ENCODE results near the gene NCSTN.
A peak's percentile ranks its signal among the peaks of the same experiment; 100 is the strongest.

The NCSTN gene

GRCh38 chr1:160342953-160343869, at the start of gene NCSTN, which contains the start of gene COPA:
Gene NCSTN, plus strand, starts transcription at chr1:160343383. Its CDS starts 14 bp downstream, at chr1:160343397.
Gene COPA, minus strand, starts transcription at chr1:160343250. Its CDS starts 80 bp downstream, at chr1:160343170.
- peak; percentile 96 for DNase-seq

- no peak for DNase-seq
These were observed 47.1 kb upstream of the NCSTN start for GRCh38 chr1:160296036-160296435.

GRCh38 chr1:160300173-160300572, 43.0 kb upstream of the NCSTN start:
- no peak for DNase-seq

DNA sequence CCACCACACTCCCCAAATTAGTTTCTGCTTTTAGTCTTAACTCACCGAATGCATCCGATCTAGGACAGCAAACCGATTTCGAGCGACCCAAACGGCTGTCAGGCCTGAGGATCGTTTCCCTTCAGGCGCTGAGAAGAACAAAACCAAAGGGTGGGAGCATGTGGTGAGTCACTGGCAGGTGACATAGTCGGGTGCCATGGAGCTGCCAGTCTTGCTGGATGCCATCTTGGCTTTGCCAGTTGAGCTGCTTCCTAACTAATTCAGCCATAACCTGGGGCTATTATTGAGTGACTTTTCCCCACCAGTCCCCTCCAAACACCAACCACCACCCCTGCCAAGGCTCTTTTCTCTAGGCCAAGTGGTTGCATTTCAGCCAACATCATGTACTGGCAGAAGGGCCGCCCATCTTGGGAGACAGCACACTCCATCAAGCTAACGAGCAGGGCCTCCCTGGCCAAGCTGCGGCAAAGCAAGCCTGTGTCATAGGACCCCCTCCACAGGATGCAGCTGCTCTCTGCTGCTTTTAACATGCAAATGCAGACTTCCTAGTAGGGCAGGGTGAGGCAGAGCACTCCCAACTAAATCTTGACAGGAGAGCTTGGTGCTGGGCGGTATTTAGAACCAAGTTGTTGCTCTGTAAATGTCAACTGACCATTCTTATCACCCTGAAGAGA, 35.9 kb upstream of the NCSTN start:
- no peak for DNase-seq

DNA sequence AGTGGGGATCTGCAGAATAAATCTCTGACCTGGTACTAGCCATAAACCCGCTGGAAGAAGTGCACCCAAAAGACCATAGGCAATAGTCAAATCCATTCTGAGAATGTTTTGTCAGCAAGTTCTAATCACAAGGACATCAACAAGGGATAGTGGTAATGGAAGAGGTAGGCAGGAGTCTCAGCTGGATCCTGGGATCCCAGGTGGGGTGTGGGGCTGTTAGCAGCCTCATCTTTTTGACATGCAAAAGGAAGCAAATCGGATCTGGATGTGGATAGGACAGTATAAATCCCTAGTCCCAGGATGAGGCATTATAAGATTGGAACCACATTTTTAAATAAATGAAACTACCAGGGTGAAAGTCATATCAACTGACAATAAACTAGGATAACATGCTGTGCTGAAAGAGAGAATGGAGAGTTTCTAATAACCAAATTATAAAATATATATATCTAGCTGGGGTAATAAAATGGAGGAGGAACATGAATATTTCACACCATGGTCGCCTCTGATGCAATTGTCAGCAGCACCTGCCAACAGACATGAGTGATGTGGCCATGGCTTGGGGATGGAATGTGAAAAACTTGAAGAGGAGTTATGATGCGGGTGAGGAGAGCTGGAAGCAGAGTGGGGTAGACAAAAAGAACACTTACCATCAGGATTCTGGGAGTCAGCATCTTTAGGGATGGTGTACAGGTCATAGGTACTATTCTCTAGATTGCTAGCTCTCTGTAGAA, 34.6 kb upstream of the NCSTN start:
- DNase-seq, result no peak

GRCh38 chr1:160309185-160309557, 34.0 kb upstream of the NCSTN start:
- no peak for DNase-seq

GRCh38 chr1:160309571-160309970, 33.6 kb upstream of the NCSTN start:
- no peak for DNase-seq

DNA sequence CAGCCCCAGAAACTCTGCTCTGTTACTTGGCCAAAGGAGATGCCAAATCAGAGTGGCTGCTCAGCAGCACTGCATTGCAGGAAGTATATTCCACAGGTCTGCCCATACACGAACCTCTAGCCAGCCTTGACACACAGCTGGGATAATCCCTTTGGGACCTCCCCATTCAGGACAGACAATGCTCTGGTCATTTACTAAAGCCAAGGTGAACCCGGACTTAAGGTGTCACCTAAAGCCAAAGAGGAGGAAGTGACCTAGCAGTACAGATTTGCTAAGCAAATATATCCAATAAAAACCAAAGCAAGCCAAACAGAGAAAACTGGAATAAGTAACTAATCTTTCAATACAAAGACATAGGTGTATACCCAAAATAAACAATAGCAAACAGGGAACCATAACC, 27.8 kb upstream of the NCSTN start:
- DNase-seq, result no peak

GRCh38 chr1:160322831-160323230, 20.4 kb upstream of the NCSTN start:
- no peak for DNase-seq

DNA sequence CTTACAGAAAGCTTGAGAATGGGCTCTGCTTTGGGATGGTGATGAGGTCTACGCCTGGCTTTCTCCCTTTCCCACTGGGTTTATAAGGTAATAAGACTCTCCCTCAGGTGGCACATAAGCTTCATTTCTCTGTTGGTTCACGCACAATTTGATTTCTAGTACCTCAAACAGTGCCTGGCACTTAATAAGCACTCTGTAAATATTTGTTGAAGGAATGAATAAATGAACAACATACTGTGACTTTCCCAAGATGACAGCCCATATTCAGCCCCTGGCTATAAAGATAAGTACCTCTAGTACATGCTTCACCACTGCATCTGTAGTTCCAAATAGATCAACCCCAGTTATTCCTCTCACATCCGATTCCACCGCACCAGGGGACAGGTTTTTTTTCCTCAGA, 17.9 kb upstream of the NCSTN start:
- DNase-seq, result no peak

DNA sequence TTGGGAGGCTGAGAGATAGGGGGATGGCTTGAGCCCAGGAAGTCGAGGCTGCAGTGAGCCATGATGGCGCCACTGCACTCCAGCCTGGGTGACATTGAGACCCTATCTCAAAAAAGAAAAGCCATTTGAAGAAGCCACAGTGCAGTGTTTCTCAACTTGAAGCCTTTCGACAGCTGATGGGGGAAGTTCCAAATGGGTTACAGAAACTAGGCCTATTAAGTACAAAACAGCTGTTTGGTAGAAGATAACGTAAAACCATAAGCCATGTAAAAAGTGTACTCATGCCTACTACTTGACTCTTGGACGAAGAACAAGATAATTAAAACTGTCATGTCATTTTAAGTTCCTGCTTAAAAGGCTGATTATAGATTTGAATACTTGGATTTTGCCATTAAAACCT, 16.8 kb upstream of the NCSTN start:
- DNase-seq, result no peak

- no peak for DNase-seq
These were observed 15.0 kb upstream of the NCSTN start for GRCh38 chr1:160328184-160328583.

- no peak for DNase-seq
These were observed 13.1 kb upstream of the NCSTN start for GRCh38 chr1:160330119-160330518.

- DNase-seq, result no peak
These were observed 10.7 kb upstream of the NCSTN start for GRCh38 chr1:160332516-160332915.

- no peak for DNase-seq
These were observed 4.6 kb upstream of the NCSTN start for GRCh38 chr1:160338580-160338979.

GRCh38 chr1:160340146-160340545, 3.0 kb upstream of the NCSTN start:
- no peak for DNase-seq

DNA sequence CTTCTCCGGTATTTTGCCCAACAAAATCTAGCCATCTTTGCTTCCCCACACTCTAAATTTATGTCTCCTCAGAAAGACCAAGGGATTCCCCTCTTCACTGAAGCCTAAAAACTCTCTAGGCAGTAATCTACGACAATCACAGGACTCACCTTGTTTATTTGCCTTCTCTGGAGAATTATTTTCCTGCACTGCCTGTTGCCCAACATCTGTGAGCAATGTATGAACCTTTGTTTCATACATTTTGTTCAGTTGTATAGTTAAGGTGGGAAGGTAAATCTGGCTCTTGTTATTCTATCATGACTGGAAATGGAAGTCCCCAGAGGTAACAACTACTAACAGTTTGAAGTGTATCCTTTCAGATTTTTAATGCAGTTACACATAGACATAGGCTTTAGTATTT, 2.3 kb upstream of the NCSTN start:
- no peak for DNase-seq

- peak; percentile 30 for DNase-seq
These were observed 657 bp upstream of the NCSTN start for GRCh38 chr1:160342526-160342925.

DNA sequence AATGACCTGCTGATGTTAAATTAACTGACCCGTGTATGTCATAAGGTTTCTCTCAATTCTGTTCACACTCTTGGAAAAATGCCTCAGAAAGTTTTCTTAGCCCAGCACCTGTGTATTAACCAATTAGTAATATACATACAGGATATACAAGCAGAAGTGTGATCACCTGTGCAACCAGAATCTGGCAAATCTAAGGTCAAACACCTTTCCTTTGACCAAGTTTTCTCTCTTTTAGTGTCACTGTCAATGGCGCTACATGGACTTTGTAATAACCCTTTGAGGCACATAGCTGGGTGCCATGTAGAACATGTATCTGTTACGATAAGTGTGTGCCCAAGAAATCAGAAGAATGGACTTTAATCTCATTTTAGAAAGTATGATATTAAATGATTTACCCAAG, 1.1 kb downstream of the NCSTN start:
- DNase-seq, result no peak

- no peak for DNase-seq
These were observed 1.8 kb downstream of the NCSTN start for GRCh38 chr1:160344936-160345335.

- no peak for DNase-seq
These were observed 3.3 kb downstream of the NCSTN start for GRCh38 chr1:160346463-160346862.

DNA sequence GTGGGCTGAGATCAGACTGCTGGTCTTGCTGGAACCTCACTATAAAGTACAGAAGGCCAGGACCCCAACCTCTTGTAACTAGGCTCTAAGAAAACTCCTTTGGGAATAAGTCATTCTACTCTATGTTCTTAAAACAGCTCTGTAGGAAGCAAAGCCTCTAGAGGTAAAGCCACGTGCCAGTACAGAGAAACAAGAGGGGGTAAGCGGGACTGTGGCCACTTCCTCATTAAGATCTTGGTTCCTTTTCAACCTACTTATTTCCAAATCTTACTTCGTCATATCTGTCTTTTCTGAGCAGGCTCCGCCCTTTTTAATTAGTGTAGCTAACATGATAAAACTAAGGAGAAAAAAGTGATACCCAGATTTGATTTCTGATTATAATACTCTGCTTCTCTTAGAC, 3.8 kb downstream of the NCSTN start:
- no peak for DNase-seq

DNA sequence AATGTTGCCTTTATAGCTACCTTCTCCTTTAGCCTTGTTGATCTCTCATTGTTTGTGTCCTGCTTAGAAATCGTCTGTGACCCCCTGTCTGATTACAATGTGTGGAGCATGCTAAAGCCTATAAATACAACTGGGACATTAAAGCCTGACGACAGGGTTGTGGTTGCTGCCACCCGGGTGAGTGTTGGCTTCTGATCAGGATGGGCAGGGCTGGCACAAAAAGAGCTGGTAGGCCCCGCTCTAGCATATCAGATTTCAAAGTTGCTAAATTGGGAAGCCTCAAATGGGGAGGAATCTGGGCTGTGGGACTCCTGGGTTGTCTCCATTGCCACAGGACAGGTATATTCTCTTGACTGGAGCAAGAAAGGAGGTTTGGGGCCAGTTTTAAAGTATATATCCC, 8.4 kb downstream of the NCSTN start:
- no peak for DNase-seq

DNA sequence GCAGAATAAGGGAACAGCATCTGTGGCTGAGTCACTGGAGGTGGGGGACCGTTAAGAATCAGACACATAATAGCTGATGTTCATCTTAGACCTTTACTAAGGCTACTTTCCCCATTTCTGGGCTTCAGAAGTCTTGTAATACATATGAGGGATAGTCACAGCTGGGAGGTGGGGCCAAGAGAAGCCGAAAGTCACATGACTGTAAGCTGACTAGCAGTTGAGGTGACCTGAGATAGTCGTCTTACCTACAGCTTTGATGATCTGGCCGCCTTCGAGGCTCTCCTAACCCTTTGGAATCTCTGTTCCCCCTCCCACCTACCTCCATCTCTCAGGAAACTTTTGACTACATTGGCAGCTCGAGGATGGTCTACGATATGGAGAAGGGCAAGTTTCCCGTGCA, 9.4 kb downstream of the NCSTN start:
- DNase-seq, result no peak

All from right hindlimb (tissue), 1 donor.